Hematopoietic multipotent progenitor cell treated with erythropoietin and hydrocortisone succinate and interleukin-3 and kit ligand, for 15 days (in vitro differentiated cells): ENCODE results near the gene HUNK.
"Not testable (repeated sequence)": the region's sequence is repeated elsewhere in the genome, so short reads cannot be mapped to it uniquely, and the experiment has no call there.

Source experiments
- DNase-seq: peaks from one replicate; pipeline ENCODE4 v3.0.0-alpha.2; 2015; ENCODE audit warnings: low spot score

HUNK gene

DNA sequence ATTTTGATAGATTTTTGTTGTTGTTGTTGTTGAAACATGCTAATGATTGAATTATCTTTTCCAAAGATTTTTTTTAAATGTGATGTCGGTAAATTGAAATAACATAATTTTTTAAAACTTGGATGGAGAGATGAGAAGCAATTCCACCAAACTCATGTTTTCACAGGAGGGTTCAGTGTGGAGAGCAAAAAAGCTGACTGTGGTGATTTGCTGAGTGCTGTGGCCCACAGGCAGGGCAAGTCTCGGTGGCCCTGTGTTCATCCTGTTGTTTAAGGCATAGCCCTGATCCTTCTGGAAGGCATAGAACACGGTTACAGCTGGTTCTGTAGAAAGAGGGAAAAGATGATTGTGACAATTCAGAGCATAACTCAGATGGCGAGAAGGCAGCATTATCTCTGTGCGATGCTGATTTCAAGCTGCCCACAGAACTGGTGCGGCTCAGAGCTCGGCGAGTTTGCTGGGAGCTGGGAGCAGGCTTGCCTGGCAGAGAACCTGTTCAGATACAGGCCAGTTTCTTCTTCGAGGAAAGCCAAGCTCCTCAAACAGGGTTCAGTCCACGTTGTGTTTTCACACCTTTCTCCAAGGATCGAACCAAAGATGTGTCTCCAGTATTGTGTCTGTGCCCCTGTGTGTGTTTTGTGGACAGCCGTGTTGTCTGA is 127.1 kb downstream of the HUNK start:
- no peak for DNase-seq

- no peak for DNase-seq
Observed at GRCh38 chr21:32001390-32001789, 128.6 kb downstream of the HUNK start.

GRCh38 chr21:32003411-32003810 is 130.6 kb downstream of the HUNK start:
- no peak for DNase-seq

DNA sequence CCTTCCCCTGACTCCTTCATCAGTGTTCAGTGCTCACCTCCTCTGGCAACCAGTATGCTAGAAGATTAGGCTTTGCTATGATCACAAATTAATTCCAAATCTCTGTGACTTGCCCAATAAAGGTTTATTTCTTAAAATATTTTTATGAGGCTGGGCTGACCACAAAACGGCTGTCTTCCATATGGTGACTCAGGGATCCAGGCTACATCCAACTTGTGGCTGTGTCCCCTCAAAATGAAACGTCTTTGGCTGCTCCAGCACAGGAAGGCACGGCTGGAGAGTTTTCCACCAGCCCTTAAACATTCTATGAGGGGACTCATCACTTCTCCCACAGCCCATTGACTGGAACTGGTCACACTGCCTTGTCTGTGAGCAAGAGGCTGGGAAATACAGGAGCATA is 131.5 kb downstream of the HUNK start:
- no peak for DNase-seq

- DNase-seq: no peak
Observed at GRCh38 chr21:32007456-32007855, 134.6 kb downstream of the HUNK start.

DNA sequence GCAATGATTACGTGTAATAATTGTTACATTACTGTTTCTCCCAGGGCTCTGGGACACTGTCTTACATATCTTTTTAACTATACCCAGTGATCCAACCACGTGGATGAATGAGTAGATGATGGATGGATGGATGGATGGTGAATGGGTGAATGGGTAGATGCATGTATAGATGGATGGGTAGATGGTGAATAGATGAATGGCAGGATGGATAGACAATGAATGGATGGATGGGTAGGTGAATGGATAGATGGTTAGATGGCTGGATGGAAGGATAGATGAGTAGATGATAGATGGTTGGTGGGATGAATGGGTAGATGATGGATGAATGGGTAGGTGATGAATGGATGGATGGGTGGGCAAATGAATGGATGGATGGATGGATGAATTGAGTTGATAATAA is 135.9 kb downstream of the HUNK start:
- no peak for DNase-seq

DNA sequence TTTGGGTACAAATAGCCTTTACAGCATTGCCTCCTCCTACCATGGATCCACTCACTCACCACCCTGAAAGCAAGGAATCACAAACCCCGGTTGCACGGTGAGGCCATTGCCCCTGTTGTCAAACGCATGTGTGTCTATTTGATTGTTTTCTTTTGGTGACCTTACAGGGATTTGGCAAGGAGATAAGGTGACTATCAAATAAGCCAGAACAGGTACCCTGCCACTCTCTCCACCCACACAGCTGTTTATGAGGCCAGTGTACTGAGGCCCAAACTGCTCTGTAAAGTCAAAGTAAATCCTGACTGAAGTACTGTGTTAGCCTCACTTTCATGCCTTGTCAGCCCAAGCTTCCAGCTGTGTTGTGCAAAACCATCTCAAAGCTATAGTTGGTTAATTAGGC is 136.4 kb downstream of the HUNK start:
- no peak for DNase-seq

DNA sequence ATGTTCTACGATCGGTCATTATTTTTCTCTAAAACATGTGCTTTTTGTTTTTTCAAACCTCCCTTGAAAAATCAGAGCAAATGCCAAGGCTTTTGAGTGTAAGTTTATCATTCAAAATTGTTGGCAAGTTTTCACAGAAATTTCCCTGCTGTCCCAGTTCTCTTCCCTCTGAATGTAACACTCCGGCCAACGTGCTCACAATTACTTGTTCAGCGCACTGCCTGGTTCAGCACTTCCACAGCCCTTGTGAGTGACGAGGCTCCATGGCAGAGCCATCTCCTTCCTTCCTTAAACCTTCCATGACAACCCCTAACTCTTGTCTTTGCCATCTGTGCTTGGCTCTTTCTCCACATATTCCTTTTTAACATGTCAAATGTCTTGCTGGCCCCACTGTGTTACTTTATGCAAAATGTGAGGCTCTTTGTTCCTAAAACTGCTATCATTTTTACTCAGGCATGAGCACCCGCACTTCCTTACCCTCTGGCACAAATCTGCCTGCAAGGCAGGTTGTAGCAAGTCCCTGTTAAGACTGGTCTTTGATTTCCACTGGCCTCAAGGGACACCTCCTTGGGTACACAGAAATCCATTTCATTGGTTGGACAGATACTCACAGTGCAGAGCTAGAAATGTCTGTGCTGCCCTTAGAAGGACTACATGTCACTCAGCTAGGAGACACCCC is 142.8 kb downstream of the HUNK start:
- no peak for DNase-seq

DNA sequence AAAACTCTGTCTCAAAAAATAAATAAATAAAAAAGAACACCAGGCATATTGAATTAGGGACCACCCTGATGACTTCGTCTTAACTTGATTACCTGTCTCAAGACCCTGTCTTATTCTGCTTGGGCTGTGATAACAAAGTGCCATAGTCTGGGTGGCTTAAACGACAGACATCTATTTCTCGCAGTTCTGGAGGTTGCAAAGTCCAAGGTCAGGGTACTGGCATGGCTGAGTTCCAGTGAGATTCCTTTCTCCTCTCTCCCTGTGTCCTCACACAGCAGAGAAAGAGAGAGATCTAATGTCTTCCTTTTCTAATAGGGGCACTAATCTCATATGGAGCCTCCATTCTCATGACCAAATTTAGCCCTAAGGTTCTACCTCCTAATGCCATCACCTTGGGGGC is 145.6 kb downstream of the HUNK start:
- no peak for DNase-seq

DNA sequence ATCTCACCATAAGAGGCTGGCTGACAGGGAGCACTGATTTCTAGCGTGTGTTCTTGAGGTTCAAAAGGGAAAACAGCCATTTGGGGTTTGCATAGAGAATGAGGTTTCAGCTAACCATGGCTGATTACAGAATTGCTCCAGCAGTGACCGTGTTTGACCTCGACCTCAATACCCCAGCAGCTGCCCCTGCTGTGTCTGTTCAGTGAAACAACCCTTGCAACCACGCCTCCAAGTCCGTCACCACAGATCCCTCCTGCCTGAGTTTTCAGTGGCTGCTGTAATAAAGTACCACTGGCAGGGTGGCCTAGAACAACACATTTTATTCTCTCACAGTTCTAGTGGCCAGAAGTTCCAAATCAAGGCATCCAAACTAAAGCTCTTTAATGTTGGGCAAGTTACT is 147.7 kb downstream of the HUNK start:
- no peak for DNase-seq

- no peak for DNase-seq
Observed at GRCh38 chr21:32021319-32021994, 148.6 kb downstream of the HUNK start.

GRCh38 chr21:32022146-32022545 is 149.3 kb downstream of the HUNK start:
- no peak for DNase-seq

DNA sequence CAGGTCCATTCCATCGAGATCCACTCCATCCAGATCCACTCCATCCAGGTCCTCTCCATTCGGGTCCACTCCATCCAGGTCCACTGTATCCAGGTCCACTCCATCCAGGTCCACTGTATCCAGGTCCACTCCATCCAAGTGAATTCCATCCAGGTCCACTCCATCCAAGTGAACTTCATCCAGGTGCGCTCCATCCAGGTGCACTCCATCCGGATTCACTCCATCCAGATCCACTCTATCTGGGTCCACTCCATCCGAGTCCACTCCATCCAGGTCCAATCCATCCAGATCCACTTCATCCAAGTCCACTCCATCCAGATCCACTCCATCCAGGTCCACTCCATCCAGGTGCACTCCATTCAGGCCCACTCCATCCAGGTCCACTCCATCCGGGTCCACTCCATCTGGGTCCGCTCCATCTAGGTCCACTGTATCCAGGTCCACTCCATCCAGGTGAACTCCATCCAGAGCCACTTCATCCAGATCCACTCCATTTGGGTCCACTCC is 157.4 kb downstream of the HUNK start:
- DNase-seq: no peak

DNA sequence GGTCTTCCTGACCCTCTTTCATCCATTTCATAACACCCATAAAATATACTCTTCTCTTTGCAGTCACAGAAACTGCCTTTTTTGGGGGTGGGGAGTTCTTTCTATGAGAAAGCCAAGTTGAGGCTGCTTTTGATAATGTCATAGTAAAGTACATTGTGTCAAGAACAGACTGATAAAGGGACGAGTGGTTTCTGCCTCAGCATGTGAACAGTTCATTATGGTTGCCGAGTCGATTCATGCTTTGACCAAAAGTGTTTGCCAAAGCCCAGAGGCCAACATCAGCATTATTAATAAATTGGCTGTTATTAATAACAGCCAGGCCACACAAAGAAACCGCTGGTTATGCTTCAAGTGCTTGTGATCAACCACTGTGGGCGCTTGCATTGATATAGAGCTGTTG is 162.0 kb downstream of the HUNK start:
- DNase-seq: no peak

- DNase-seq: no peak
Observed at GRCh38 chr21:32035617-32036016, 162.8 kb downstream of the HUNK start.

- no peak for DNase-seq
Observed at GRCh38 chr21:32036756-32037155, 163.9 kb downstream of the HUNK start.

GRCh38 chr21:32038751-32039150 is 165.9 kb downstream of the HUNK start:
- not testable (repeated sequence) for DNase-seq

DNA sequence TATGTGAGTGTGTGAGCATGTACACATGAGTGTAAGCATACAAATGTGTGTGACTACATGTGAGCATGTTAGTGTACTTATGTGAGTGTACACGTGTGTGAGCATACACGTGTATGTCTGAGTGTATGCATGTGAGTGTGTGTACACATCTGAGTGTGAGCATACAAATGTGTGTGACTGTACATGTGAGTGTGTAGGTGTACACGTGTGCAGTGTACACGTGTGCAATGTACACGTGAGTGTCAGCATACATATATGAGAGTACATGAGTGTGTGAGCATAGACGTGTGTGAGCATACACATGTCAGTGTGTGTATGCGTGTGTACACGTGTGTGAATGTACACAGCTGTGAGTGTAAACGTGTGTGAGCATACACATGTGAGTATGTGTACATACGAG is 170.6 kb downstream of the HUNK start:
- no peak for DNase-seq

DNA sequence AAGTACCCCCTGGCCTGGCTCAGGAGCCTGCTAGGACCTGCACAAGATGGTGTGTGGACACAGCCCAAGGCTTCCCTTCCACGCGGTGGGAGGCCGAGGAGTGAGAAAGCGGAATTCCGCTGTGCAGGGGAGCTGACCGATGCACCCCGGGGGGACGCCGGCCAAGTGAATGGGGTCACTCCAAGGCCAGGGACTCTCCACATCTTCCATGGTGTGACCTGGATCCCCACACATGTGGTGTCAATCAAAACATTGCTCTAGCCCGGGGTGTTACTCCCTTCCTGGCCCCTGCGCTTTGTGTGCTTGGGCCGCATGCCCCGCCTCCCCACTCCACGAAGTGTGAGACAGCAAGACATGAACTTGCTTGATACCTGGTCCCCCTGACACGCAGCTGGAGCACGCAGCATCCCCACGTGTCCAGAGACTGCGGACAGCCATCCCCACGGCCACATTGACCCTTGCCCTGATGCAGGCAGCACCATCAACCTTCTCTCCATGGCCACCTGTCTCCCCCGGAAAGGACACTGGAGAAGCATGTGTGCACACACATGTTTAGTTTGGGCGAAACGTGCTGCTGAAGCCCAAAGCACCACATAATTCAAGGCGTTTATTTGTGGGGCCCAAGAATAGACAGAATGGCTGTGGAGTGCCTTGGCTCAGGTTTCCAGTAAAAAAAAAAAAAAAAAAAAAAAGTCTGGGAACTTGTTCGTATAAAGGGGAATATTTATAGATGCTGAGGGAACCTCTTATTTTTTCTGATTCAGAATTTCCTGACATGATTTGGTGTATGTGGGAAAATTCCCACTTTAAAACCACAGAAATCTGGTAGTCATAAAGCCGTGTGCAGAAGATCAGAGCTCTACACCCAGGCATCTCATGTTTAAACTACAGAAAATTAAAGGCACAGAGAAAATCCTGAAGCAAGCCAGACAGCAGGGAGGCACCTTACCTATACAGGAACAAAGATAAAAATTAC is 171.7 kb downstream of the HUNK start:
- no peak for DNase-seq

GRCh38 chr21:32046191-32046590 is 173.4 kb downstream of the HUNK start:
- DNase-seq: no peak

DNA sequence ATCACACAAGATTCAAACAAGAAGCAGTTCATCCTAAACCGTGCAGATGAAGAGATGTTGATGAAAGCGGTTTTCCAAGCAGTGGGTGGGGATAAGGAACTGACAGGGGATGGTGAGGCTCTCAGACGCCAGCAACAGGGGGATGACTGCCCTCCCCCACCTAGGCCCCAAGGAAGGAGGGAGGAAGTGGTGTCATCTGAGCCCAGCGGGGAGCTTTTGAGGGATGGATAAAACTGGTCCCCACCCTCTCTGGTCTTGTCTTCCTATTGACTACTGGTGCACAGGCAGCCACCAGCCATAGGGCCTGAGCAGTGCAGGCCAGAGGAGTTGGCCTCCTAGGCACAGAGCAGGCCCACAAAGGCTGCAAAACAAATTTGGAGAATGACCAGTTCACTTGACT is 175.5 kb downstream of the HUNK start:
- no peak for DNase-seq
